ENCODE data around the gene CHRND. TPM values are rescaled to one million over a fixed set of nuclear protein-coding genes. Genes with fewer than 3 reads are reported as not detected.

CHRND gene
- total RNA-seq, 1 donor = not detected

DNA sequence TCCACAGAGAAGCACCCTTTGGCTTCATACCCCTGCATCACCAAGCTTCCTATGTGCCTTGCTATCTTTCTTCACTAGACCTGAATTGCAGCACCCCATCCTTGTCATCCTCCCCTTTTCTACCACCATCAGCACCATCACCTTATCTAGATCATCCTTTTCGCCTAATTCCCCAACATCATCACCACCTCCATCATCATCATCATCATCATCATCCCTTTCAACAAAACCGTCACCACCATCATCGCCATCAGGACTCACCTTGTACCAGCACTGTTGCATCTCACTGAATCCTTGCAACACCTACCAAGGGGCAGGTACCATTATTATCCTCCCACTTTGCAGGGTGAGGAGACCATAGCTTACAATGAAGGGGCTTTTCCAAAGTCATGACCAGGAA, 27.5 kb upstream of the CHRND start:
- DNase-seq (ENCODE audit: low read depth) = no peak
- TF ChIP-seq, protein P1, sequence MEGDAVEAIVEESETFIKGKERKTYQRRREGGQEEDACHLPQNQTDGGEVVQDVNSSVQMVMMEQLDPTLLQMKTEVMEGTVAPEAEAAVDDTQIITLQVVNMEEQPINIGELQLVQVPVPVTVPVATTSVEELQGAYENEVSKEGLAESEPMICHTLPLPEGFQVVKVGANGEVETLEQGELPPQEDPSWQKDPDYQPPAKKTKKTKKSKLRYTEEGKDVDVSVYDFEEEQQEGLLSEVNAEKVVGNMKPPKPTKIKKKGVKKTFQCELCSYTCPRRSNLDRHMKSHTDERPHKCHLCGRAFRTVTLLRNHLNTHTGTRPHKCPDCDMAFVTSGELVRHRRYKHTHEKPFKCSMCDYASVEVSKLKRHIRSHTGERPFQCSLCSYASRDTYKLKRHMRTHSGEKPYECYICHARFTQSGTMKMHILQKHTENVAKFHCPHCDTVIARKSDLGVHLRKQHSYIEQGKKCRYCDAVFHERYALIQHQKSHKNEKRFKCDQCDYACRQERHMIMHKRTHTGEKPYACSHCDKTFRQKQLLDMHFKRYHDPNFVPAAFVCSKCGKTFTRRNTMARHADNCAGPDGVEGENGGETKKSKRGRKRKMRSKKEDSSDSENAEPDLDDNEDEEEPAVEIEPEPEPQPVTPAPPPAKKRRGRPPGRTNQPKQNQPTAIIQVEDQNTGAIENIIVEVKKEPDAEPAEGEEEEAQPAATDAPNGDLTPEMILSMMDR (IDR thresholded peaks at IDR 0.05; ENCODE audit: insufficient read depth, low read depth, low read length) = no peak
- no peak overlapping the region for H3K4me3 ChIP-seq (ENCODE audit: low read depth, low read length)

DNA sequence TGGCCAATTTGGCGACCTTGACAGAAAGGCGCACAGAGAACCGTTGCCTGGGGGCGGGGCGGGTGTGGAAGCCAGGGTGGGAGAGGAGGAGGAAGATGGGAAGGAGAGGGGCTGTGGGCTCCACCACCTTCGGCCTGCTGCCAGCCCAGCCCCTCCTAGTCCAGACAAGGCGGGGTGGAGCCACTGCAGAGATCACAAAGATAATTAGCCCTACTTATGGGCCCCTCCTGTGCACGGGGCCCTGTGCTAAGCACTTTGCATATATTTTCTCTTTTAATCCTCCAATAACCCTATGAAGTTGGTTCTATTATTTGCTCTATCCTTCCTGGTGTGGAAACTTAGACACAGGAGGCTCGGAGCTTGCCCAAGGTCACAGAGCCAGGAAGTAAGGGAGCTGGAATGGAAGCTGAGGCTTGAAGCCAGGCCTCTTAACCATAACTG, 24.6 kb upstream of the CHRND start:
- no peak overlapping the region for H3K4me3 ChIP-seq (ENCODE audit: low read depth, low read length)
- no peak for DNase-seq (ENCODE audit: low read depth)
- TF ChIP-seq, protein P1 (IDR thresholded peaks at IDR 0.05; ENCODE audit: insufficient read depth, low read depth, low read length) = no peak

DNA sequence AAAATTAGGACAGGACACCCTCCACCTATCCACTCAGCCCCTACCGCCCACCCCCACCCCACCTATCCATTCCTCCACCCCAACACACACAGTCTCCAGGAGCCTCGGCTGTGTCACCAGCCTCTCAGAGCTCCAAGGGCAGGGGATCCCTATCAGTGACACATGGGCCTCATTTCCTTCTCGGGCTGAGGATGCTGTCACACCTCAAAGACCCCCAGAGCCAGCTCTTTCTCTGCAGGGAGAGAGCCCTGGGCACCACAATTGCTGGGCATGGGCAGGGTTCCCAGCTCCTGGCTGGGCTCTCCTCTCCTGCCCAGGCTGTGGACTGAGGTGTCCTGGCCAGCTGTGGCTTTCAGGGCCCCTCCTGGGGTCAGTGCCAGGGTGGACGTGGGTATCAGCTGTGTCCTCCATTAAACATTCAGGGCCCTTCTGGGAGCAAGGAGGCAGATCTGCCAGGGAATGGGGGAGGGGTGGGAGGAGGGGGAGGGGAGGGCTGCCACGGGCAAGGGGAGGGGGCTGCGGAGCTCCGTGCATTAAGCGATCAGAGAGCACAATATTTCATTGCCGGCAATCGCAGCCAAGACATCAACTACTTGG, 24.1 kb upstream of the CHRND start:
- TF ChIP-seq, protein P1 (IDR thresholded peaks at IDR 0.05; ENCODE audit: insufficient read depth, low read depth, low read length) = no peak
- DNase-seq (ENCODE audit: low read depth) = no peak
- H3K4me3 ChIP-seq (ENCODE audit: low read depth, low read length) = no peak overlapping the region

DNA sequence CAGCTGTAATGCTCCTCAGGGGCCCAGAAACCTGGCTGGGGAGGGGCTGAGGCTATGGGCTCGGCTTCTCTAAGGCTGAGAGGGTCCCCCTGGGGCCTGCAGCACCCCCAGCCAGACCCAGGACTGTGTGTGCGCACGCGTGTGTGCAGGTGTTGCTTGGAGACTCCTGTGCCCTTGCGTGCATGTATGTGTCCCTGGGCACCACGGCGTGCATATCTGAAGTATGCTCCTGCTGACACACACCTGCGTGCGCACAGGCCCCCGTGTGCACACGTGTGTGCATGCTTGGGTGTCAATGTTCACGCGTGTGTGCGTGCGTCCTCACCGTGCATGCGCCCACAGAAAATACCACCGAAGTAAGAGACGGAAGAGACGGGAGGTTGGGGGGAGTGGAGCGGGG, 23.4 kb upstream of the CHRND start:
- TF ChIP-seq, protein P1 (IDR thresholded peaks at IDR 0.05; ENCODE audit: insufficient read depth, low read depth, low read length) = no peak
- no peak for DNase-seq (ENCODE audit: low read depth)
- H3K4me3 ChIP-seq (ENCODE audit: low read depth, low read length) = no peak overlapping the region

DNA sequence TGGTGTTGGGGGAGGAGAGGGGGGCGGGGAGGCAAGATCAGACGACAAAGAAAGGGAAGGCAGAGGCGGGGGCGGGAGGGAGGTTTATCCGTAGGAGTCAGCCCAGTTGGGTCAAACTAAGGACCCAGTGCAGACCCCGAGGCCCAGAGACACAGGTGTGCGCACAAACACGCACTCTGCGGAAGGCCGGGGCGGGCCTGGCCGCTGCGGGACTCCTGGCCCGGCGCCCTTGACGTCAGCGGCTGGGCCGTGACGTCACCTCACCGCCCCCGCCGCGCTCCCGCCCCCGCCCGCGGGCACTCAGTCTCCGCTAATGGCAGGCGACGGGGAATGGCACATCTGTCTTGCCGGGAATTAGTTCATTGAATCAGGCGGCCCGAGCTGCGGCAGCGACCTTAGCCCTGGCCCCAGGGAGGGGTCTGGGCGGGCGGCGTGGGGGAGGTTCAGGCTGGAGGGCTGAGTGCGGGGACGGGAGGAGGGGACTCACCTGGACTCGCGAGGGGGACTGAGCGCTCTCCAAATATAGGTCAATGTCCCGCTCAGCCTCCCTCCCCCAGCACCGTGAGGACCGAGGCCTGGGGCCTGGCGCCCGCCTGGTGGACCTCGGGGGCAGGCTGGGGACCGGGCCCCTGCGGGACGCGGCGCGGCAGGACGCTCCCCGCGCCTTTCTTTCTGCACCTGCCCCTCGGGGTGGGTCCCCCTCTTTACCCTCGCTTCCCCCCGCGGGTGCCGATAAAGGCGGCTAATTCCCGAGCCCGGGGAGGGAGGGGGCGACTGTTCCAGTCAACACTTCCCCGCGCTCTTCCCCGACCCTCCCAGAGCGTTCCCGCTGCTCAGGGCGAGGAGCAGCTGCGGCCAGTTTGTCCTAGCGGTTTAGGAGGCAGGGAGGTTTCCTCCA, 22.8 kb upstream of the CHRND start:
- peak; percentile 29 for DNase-seq (ENCODE audit: low read depth)
- TF ChIP-seq, protein P1 (IDR thresholded peaks at IDR 0.05; ENCODE audit: insufficient read depth, low read depth, low read length) = no peak
- peak overlapping the region; percentile 9 for H3K4me3 ChIP-seq (ENCODE audit: low read depth, low read length)

DNA sequence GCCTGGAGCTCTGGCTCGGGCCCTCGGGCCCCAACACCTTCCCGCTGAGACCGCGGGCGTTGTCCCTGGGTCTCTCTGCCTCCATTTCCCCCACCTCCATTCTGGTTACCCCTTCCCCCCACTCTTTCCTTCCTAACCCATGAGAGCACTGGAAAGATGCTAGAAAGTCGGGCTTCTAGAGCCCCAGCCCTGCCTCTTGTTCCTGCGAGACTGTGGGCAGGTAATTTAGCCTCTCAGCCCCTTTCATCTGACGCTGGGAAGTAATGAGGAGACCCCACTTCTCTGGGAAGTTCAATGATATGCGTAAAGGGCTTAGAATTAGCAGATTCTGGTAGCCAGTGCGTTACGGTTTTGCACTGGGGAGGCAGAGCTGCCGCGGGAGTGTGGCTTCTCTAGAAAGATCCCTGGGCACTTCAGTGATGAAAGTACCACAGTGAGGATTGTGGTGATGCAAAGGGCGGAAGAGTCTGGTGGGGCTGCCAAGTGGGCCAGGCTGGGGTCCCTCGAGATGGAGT, 22.1 kb upstream of the CHRND start:
- DNase-seq (ENCODE audit: low read depth) = no peak
- TF ChIP-seq, protein P1 (IDR thresholded peaks at IDR 0.05; ENCODE audit: insufficient read depth, low read depth, low read length) = no peak
- H3K4me3 ChIP-seq (ENCODE audit: low read depth, low read length) = no peak overlapping the region

All from fibroblast of villous mesenchyme (primary cell).